Islet of Langerhans (tissue), 1 donor: ENCODE data around the gene C12orf57.

Source experiments
- FAIRE-seq: peaks from one replicate; lab custom pipeline; 2011; peaks lifted over from hg19 to GRCh38; lab: Jason Lieb, UNC

Gene C12orf57

DNA sequence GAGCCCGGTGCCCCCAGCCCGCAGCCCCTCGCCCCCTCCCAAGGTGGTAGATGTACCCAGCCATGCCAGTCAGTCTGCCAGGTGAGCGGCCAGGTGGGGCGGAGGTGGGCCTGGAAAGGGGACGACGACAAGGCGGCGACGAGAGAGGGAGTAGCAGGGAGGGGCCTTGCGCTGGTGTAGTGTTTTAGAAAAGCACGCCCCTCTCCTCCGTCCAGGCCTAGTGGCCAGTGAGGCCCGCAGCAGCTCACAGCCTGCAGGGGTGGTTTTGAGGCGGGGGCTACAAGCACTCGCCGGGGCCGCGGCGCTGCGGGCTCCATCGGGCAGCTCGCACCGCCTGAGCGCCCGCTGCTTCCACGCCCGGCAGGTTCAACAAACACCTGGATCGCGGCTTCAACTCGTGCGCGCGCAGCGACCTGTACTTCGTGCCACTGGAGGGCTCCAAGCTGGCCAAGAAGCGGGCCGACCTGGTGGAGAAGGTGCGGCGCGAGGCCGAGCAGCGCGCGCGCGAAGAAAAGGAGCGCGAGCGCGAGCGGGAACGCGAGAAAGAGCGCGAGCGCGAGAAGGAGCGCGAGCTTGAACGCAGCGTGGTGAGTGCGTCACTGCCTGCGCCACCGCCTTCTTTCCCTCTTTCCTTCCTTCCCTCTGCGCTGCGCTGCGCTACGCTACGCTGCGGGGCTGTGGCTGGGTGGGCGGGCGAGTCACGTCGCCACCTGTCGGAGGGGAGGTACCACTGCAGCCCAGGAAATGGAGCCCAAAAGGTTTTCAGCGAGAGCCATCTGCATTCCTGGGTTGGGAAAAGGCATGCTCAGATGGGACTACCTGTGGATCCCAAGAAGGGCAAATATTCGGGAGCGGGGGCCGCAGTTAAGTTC lies 6.1 kb upstream of the C12orf57 start:
- FAIRE-seq = peak; percentile 98

DNA sequence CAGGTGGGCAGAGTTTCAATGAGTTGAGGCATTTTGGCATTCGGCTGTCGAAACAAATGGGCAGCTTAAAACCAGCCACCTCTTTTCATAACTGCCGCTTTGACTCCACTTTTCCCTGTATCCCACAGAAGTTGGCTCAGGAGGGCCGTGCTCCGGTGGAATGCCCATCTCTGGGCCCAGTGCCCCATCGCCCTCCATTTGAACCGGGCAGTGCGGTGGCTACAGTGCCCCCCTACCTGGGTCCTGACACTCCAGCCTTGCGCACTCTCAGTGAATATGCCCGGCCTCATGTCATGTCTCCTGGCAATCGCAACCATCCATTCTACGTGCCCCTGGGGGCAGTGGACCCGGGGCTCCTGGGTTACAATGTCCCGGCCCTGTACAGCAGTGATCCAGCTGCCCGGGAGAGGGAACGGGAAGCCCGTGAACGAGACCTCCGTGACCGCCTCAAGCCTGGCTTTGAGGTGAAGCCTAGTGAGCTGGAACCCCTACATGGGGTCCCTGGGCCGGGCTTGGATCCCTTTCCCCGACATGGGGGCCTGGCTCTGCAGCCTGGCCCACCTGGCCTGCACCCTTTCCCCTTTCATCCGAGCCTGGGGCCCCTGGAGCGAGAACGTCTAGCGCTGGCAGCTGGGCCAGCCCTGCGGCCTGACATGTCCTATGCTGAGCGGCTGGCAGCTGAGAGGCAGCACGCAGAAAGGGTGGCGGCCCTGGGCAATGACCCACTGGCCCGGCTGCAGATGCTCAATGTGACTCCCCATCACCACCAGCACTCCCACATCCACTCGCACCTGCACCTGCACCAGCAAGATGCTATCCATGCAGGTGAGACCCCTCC lies 5.2 kb upstream of the C12orf57 start:
- FAIRE-seq = no peak

DNA sequence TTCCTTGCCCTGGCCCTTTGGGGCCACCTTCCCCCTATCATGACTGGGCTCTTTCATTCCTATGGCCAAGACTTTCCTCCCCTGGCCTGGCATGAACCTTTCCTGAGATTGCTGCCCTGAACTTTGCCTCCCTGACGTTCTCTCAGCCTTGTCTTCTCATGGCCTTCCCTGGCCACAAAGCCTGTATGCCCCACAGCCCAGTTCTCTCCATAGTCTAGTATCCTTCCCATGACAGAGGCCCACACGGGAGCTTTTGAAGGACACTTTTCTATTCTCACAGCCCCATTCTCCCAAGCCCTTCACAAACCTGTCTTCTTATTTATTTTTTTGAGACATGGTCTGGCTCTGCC lies 4.7 kb upstream of the C12orf57 start:
- FAIRE-seq = no peak

DNA sequence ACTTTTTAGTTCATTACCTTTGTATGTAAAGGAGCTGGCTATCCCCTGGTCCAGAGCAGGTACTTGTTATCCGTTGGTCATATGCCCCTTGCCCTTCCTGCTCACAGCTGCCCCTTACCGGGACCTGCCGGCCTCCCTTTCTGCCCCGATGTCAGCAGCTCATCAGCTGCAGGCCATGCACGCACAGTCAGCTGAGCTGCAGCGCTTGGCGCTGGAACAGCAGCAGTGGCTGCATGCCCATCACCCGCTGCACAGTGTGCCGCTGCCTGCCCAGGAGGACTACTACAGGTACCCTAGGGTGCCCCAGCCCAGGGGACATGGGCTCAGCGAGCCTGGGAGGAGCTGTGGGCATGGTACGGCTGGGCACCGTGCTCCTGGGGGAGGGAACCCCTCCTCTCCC lies 2.6 kb upstream of the C12orf57 start:
- FAIRE-seq = no peak

DNA sequence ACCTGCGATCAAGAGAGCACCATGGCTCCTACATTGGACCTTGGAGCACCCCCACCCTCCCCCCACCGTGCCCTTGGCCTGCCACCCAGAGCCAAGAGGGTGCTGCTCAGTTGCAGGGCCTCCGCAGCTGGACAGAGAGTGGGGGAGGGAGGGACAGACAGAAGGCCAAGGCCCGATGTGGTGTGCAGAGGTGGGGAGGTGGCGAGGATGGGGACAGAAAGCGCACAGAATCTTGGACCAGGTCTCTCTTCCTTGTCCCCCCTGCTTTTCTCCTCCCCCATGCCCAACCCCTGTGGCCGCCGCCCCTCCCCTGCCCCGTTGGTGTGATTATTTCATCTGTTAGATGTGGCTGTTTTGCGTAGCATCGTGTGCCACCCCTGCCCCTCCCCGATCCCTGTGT lies 2.0 kb upstream of the C12orf57 start:
- no peak for FAIRE-seq

DNA sequence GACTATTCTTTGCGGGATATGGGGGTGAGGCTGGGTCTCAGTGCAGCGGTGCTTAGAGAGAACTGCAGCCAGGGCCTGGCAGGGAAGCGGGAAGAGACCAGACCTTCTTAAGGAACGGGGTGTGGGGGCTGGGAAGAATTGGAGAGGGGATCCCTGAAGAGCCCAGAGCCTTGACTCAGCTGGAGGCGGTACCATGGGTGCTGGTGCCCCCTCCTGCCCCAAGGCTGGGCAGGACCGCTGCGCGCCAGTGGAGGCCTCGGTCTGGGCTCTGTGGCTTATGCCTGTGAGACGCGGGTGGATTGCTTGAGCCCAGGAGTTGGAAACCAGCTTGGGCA lies 1.5 kb upstream of the C12orf57 start:
- FAIRE-seq = no peak

DNA sequence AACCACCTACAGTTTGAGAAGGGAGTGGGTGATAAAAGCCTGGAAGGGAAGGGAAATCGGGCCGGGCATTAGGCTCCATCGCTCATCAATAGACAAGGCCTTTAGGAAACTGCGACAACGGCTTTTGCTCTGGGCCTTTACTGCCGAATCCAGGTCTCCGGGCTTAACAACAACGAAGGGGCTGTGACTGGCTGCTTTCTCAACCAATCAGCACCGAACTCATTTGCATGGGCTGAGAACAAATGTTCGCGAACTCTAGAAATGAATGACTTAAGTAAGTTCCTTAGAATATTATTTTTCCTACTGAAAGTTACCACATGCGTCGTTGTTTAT lies 467 bp upstream of the C12orf57 start:
- peak; percentile 99 for FAIRE-seq

DNA sequence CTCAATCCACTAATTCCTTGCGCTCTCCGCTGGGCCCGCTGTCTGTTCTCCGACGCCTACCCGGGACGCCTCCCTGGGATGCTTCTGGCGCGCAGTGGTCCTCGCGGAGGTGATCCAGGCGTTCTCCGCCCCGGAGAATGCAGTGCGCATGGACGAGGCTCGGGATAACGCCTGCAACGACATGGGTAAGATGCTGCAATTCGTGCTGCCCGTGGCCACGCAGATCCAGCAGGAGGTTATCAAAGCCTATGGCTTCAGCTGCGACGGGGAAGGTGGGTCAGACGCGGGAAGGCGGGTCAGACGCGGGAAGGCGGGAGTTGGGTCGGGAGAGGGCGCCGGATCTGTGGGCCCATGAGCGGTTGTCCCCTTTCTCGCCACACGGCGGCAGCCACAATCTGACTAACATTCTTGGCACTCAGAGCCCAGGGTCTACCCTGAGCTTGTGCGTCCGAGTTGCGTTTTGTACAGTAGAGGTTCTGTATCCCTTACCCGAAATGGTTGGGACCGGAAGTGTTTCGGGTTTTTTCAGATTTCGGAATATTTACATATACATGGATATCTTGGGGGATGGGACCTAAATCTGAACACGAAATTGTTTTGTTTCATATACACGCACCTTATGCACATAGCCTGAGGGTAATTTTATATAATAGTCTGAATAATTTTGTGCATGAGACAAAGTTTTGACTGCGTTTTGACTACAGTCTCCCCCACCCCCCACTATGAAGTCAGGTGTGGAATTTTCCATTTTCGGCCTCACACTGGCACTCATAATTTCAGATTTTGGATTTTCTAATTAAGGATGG lies 762 bp downstream of the C12orf57 start:
- FAIRE-seq = no peak

DNA sequence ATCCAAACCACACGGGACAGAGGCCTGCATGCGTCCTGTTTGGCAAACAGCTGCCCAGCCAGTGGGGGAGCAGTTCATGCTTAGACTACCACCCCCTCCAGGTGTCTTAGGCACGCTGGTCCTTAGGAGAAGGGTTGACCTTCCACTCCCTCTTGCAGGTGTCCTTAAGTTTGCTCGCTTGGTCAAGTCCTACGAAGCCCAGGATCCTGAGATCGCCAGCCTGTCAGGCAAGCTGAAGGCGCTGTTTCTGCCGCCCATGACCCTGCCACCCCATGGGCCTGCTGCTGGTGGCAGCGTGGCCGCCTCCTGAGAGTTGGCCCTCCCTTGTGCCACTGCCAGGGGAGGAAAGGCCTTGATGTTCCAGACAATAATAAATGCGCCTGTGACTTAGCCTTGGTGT lies 1.8 kb downstream of the C12orf57 start:
- no peak for FAIRE-seq

DNA sequence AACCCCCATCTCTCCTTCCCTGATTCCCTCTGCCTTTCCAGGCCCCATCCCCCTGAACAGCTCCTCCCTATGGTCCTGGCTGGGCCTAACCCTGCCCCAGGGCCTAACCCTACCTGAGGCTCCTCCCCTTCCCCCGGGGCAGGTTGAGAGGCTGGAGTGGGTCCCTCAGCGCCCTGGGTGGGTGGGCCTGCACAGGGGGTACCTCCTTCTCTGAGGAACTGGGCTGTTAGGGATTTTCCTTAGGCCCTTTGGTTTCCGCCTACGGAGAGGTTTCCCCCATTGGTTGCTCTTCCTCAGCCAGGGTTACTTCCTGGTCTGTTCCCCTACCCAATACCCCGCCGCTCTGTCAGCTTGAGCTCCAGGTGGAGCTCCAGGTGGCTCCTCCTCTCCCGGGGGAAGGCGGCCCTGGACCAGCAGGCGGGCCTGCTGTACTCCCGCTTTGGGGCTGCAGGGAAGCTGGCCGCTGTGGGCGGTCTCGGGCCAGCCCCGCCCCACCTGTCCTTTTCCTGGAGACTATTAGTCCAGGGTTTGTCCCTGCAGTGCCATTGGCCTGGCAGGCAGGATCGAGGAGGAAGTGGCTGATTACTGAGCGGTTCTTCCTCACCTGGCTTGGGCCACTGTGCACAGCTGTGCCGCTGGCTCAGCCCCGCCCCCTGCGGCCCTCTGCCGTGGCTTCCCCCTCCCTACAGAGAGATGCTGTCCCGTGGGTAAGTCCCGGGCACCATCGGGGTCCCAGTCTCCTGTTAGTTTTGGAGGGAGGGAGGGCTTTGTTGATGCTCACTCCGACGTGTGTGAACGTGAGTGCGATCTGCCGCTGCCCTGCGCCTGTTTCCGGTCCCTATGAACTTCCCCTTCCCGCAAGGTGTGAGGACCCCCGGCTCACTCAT lies 2.5 kb downstream of the C12orf57 start:
- FAIRE-seq = no peak

DNA sequence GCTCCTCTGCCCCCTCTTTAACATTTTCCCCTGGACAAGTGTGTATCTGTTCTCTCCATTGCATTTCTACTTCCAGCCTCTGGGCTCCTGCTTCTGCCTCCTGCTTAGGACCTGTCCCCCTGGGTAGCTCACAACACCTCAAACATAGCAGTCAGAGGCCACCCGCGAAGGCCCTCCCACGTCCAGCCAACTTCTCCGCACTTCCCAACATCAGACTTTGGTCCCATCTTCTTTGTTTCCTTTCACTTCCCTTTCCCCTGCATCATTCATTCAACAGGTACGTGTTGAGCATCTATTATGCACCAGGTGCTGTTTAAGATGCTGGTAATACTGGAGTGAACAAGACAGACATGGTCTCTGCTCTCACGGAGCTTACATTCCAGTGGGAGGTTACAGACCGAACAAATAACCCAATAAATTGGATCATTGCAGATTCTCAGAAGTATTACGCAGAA lies 3.1 kb downstream of the C12orf57 start:
- FAIRE-seq = no peak

DNA sequence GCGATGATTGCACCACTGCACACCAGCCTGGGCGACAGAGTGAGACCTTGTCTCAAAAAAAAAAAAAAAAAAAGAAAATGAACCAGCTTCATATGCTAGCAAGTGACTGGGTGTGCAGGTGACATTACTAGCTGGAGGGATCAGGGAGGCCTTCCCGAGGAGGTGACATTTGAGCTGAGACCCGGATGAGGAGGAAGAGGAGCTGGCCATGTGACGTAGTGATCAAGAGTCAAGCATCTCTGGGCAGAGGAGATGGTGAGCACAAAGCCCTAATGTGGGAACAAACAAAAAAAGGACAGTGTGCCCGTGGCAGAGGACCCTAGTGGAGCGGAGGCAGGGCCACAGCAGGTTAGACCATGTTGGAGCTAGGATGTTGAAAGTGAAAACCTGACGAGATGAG lies 3.8 kb downstream of the C12orf57 start:
- FAIRE-seq = no peak

DNA sequence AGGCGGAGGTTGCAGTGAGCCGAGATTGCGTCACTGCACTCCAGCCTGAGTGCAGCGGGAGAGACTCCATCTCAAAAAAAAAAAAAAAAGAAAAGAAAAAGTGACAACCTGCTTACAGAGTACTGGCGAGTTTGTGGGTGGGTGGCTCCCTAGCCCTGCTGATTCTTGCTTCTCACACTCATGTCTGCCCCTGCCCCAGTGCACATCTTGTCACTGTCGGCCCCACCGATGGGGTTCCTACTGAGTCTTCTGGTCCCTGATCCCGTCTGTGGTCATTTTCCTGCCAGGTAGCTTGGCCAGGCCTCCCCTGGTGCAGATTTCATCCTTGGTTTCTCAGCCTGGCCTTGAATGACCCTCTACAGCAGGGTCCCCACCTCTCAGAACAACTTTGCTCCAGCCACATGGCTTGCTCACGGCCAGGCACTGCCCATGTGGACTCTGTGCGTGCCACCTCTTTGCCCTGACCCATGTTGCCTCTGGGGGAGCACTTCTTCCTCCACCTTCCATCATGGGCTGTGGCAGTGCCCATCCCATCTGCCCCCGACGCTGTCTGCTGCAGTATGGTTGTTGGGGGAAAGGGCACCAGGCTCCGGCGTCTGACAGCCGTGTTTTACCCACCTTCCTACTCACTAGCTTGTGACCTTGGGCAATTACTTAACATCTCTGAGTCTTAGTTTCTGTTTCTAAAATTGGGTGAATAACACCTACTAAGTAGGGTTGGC lies 5.2 kb downstream of the C12orf57 start:
- no peak for FAIRE-seq

DNA sequence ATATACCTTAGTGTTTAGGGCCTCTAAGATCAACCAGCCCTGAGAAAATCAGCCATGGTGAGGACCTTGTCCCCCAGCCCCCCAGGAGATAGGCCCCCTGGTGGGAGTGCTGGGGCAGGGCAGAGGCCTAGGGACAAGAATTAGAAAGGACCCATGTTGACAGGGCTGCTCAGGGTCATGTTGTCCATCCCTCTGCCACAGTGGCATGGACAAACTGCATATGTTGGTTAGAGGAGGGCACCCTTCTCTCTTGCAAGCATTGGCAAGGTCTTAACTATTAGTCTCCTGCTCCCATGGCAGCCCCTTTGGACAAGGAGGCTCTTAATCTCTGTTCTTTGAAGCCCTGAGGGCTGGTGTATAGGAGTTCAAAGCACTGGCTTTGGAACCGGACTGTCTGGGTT lies 6.6 kb downstream of the C12orf57 start:
- no peak for FAIRE-seq

DNA sequence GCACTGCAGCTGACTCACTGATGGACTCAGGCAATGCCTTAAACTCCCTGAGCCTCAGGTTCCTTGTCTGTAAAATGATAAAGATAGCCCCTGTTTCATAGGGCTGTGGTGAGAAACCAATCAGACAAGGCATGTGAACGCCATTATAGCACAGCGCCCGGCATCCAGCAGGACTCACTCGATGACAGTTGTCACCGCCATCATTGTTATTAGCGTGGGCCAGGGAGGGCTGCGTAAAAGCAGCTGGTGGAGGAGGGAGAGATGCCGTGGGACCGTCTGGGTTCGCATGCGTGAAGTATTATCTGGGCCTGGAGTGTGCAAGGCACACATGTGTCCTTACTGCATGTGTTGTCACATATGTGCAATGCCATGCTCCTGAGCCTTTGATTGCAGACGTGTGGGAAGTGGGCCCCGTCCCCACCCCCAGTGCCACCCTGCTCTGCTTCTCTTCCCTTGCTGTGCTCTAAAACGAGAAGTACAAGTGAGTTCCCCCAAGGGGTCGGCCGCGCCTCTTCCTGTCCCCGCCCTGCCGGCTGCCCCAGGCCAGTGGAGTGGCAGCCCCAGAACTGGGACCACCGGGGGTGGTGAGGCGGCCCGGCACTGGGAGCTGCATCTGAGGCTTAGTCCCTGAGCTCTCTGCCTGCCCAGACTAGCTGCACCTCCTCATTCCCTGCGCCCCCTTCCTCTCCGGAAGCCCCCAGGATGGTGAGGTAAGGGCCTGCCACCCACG lies 7.2 kb downstream of the C12orf57 start, which contains the start of gene PTPN6:
TSS of gene PTPN6 (plus strand) at position 546 of the 730 bp plus-strand sequence. CDS start at position 703, 157 bp downstream.
- FAIRE-seq = no peak

DNA sequence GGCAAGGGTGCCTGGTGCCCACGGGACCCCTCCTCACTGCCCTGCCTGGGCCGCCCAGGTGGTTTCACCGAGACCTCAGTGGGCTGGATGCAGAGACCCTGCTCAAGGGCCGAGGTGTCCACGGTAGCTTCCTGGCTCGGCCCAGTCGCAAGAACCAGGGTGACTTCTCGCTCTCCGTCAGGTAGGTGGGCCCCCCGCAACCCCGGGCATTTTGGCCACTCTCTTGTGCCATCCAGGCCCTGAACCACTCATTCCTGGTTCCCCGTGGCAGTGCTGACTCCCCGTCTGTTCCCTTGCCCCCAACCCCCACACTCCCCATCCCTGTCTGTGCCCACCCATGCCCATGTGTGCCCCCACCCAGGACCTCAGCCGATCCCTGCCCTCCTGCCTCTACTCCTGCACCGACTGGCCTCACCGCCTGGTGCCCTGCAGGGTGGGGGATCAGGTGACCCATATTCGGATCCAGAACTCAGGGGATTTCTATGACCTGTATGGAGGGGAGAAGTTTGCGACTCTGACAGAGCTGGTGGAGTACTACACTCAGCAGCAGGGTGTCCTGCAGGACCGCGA lies 7.8 kb downstream of the C12orf57 start:
- FAIRE-seq = no peak

DNA sequence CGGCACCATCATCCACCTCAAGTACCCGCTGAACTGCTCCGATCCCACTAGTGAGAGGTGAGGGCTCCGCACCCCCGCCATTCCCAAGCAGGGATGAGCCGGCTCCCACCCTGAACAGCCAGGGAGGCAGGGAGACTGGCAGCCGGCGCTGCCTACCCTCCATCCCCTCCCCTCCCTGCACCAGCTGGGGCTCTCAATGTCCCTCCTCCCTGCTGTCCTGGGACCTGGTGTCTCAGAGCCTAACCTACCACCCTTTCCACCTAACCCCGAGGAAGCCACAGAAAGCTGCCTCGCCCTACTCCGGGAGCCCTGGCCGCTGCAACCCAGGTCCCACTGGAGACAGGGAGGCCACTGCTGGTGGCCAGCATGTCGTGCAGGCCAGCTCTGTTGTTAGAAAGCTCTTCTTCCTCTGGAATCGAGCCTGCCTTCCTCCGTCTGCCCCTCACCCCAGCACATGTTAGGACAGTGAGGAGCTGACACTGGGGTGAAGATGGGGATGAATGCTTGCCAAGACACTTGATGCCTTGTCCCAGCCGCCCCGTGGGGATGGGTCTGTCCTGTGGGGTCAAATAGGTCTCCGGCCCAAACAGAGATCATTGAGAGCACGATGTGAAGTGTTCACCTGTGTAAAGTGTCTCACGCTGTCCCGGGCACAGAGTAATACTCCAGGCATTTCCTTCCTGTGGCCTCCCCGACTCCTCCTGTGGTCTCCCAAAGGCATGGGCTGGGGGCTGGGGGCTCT lies 8.5 kb downstream of the C12orf57 start:
- no peak for FAIRE-seq

DNA sequence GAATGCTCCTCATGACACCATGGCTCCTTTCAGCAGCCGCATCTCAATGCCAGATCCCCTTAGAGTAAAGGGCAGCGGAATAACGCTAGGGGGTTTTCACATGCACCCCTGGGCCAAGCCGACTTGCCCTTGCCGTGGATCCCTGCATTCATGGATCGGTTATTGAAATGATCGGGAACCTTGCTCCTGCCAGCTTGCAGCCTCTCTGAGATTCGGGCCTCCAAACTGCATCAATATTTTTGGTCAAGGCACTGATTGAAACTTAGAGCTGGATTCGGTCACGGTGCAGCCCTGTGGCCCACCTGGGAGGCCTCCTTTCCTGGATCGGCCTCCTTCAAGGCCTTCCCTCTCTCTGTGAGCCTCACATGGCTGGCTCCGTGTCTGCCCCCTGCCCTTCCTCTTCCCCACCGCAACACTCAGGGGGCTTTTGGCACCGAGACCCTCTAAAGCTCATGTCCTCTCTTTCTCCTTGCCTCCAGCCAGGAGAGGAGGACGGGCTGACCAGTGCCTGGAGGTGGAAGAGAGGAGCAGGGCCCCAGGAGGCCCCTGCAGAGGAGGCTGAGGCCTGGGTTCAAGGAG lies 9.1 kb downstream of the C12orf57 start:
- no peak for FAIRE-seq
